GM23338 (cell line): ENCODE results near the gene LRRD1.

Experiments used
- CREB1 ChIP-seq: fragments of 250-450 bp; sonication (Bioruptor Pico); IDR thresholded peaks from 2 replicates; pipeline ENCODE4 v1.5.0; 2020; ENCODE audit warnings: low read depth, mild to moderate bottlenecking, moderate library complexity
- EZH2 ChIP-seq: fragments of 200-600 bp; sonication (generic); IDR thresholded peaks from one replicate; pipeline ENCODE4 v1.8.0; 2017; ENCODE audit warnings: antibody characterized with exemption, mild to moderate bottlenecking, low read depth; ENCODE audit not compliant: unreplicated experiment
- EZH2phosphoT487 ChIP-seq: fragments of 200-600 bp; sonication (generic); IDR thresholded peaks from one replicate; pipeline ENCODE4 v1.8.1; 2018; ENCODE audit warnings: antibody characterized with exemption; ENCODE audit not compliant: unreplicated experiment
- NANOG ChIP-seq: IDR thresholded peaks from 2 replicates; pipeline ENCODE4 v1.6.1; 2016; ENCODE audit warnings: antibody characterized with exemption, borderline replicate concordance
- POLR2AphosphoS5 ChIP-seq: IDR thresholded peaks from 2 replicates; pipeline ENCODE4 v1.6.1; 2016; ENCODE audit warnings: antibody characterized with exemption, low read depth
- STAT1 ChIP-seq: IDR thresholded peaks from one replicate; pipeline ENCODE4 v1.6.1; 2016; ENCODE audit warnings: antibody characterized with exemption; ENCODE audit not compliant: unreplicated experiment
- TF ChIP-seq, protein P1 (sequence below), 2 experiments: fragments of 200-600 bp in 1 of 2; sonication (generic) in 1 of 2; conservative IDR thresholded peaks; 2 replicates each; pipeline versions ENCODE4 v1.5.1 to v1.6.1; 2016 to 2017; ENCODE audit warnings: antibody characterized with exemption in 2 of 2, low read depth in 2 of 2, mild to moderate bottlenecking in 2 of 2, moderate library complexity in 1 of 2
- TF ChIP-seq, protein P2 (sequence below): IDR thresholded peaks from one replicate; pipeline ENCODE4 v1.6.1; 2018; ENCODE audit warnings: antibody characterized with exemption; ENCODE audit not compliant: unreplicated experiment
- TF ChIP-seq, protein P3 (sequence below): IDR thresholded peaks from 2 replicates; pipeline ENCODE4 v1.6.1; 2016; ENCODE audit warnings: antibody characterized with exemption

DNA sequence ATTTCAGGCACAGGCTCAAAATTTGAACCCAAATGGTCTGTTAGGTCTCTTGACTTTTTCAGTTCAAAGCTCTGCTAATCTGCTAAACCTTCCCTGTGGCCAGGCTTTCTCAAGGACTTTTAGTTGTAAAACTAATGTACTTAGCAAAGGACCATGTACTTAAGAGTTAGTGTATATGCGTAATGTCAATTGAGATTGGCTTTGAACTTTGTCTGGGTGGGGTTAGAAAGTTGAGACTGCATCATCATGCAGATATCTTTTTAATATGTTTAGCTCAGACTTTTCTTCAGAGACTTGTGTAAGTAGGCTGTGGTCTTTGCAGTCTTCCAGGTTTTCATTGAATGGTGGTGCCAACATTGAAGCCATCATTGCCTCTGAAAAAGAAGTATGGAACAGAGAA is 78.4 kb downstream of the LRRD1 start:
- TF ChIP-seq, protein P1, sequence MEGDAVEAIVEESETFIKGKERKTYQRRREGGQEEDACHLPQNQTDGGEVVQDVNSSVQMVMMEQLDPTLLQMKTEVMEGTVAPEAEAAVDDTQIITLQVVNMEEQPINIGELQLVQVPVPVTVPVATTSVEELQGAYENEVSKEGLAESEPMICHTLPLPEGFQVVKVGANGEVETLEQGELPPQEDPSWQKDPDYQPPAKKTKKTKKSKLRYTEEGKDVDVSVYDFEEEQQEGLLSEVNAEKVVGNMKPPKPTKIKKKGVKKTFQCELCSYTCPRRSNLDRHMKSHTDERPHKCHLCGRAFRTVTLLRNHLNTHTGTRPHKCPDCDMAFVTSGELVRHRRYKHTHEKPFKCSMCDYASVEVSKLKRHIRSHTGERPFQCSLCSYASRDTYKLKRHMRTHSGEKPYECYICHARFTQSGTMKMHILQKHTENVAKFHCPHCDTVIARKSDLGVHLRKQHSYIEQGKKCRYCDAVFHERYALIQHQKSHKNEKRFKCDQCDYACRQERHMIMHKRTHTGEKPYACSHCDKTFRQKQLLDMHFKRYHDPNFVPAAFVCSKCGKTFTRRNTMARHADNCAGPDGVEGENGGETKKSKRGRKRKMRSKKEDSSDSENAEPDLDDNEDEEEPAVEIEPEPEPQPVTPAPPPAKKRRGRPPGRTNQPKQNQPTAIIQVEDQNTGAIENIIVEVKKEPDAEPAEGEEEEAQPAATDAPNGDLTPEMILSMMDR (conservative IDR thresholded peaks at IDR 0.05; ENCODE audit: low read depth in 2 of 2): no peak
- no peak for TF ChIP-seq EZH2phosphoT487
- TF ChIP-seq POLR2AphosphoS5: no peak
- TF ChIP-seq, protein P2, sequence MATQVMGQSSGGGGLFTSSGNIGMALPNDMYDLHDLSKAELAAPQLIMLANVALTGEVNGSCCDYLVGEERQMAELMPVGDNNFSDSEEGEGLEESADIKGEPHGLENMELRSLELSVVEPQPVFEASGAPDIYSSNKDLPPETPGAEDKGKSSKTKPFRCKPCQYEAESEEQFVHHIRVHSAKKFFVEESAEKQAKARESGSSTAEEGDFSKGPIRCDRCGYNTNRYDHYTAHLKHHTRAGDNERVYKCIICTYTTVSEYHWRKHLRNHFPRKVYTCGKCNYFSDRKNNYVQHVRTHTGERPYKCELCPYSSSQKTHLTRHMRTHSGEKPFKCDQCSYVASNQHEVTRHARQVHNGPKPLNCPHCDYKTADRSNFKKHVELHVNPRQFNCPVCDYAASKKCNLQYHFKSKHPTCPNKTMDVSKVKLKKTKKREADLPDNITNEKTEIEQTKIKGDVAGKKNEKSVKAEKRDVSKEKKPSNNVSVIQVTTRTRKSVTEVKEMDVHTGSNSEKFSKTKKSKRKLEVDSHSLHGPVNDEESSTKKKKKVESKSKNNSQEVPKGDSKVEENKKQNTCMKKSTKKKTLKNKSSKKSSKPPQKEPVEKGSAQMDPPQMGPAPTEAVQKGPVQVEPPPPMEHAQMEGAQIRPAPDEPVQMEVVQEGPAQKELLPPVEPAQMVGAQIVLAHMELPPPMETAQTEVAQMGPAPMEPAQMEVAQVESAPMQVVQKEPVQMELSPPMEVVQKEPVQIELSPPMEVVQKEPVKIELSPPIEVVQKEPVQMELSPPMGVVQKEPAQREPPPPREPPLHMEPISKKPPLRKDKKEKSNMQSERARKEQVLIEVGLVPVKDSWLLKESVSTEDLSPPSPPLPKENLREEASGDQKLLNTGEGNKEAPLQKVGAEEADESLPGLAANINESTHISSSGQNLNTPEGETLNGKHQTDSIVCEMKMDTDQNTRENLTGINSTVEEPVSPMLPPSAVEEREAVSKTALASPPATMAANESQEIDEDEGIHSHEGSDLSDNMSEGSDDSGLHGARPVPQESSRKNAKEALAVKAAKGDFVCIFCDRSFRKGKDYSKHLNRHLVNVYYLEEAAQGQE: no peak
- TF ChIP-seq NANOG: no peak
- no peak for TF ChIP-seq STAT1
- no peak for TF ChIP-seq EZH2
- TF ChIP-seq CREB1 (CRISPR knock-in tag): no peak
- TF ChIP-seq, protein P3, sequence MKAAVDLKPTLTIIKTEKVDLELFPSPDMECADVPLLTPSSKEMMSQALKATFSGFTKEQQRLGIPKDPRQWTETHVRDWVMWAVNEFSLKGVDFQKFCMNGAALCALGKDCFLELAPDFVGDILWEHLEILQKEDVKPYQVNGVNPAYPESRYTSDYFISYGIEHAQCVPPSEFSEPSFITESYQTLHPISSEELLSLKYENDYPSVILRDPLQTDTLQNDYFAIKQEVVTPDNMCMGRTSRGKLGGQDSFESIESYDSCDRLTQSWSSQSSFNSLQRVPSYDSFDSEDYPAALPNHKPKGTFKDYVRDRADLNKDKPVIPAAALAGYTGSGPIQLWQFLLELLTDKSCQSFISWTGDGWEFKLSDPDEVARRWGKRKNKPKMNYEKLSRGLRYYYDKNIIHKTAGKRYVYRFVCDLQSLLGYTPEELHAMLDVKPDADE: no peak
